Adipose tissue (tissue), 3 donors: ENCODE data around the gene WNK2. TPM values are rescaled to one million over a fixed set of nuclear protein-coding genes. Genes with fewer than 3 reads are reported as not detected.

Source experiments
- H3K27ac ChIP-seq: one replicate; pipeline ENCODE4 v1.5.1; 2013; ENCODE audit warnings: low read depth, low read length
- WGBS, 3 donors: extraction: QIAGEN DNeasy Blood & Tissue Kit; methylation state at CpG; one replicate each; pipeline ENCODE4 v1.1.7; 2013; 5-methylcytosine and 5-hydroxymethylcytosine counted together
- polyA plus RNA-seq, 3 donors: library from polyadenylated mRNA; stranded (reverse); fragments of 200-250 nt; gene quantifications; one replicate each; pipeline ENCODE4 v1.2.3, GENCODE V29; 2013
- donor health status: healthy with polysubstance abuse.
- donor health status: Bipolar disorder and iron deficiency.
- donor health status: healthy.

Gene WNK2
- polyA plus RNA-seq, 3 donors, result 1.3 to 22.2 (median 1.3) TPM

DNA sequence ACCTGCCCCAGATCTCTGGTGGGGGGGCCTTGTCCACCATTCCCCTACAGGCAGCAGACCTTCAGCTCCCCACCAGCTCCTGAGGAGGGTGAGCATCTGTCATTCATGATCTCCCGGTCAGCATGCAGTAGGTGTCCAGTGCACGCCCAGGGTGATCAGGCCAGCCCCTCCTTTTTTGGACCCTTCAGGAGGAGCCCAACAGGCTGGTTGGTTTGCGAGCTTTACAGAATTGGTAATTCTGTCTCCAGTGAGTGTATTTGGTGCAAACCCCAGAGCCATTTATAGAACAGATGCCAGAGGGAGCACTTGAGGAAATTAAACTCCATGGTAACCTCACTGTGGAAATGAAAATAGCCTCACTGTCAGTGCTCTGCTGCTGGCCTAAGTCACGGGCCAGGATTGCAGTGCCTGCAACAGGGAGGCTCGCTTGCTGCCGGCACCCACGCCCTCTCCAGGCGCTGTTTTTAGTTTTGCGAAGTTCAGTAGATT lies 23.4 kb downstream of the WNK2 start:
- no peak overlapping the region for H3K27ac ChIP-seq
- 40 to 52% (median 50%) methylated on average over 9 of the region's 9 CpGs for WGBS, 3 donors

DNA sequence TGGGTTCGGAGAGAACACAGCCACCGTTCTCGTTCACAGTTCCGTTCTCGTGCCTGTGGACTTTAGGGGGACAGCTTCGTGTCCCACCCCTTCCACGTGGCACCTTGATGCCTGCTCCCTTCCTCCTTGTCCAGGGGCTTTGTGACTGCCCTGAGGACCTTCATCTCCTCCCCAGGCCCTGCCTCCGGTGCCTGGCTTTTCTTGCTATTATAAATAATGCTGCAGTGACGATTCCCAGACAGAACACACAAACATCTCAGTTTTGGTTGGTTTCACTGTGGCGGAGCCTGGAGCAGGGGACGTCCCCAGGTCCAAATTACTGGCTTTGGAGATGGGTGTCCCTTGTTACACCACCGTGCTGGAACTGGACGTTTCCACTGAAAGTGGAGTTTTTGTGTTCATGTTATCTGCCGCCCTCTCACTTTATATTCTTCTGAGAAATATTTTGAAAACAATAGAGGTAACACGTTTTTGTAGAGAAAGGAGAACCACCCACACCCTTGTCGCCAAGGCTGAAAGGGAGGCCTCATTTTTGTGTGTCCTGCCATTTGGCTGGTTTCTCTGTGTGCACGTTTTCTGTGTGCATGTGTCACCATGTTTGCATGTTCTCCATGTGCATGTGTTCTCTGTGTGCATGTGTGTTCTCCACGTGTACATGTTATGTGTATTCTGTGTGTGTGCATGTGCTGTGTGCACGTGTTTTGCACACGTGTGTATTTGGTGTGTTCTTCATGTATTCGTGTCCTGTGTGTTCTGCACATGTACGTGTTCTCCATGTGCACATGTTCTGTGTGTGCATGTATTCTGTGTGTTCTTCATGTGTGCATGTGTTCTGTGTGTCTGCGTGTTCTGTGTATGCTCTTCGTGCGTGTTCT lies 24.2 kb downstream of the WNK2 start:
- H3K27ac ChIP-seq, result no peak overlapping the region
- WGBS, 3 donors, result 56 to 62% (median 56%) methylated on average over 25 of the region's 25 CpGs

DNA sequence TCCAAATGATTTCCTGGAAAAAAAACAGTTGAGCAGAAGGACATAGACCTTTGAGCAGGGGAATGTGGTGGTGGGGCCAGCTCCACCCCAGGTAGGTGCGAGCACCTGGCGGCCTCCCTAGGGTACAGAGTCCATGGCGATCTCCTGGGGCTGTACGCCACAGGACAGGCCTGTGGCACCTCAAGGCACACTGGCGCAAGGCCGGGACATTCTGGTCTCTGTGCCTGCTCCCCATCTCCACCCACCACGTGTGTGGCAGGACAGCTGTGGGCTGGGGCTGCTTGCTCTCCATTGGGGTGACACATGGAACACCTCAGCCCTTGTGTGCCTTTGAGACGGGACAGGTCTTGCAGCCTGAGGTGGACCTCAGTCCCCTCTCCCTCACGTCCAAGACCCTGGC lies 25.2 kb downstream of the WNK2 start:
- H3K27ac ChIP-seq, result no peak overlapping the region
- WGBS, 3 donors, result 30 to 96% (median 95%) methylated on average over 9 of the region's 9 CpGs

DNA sequence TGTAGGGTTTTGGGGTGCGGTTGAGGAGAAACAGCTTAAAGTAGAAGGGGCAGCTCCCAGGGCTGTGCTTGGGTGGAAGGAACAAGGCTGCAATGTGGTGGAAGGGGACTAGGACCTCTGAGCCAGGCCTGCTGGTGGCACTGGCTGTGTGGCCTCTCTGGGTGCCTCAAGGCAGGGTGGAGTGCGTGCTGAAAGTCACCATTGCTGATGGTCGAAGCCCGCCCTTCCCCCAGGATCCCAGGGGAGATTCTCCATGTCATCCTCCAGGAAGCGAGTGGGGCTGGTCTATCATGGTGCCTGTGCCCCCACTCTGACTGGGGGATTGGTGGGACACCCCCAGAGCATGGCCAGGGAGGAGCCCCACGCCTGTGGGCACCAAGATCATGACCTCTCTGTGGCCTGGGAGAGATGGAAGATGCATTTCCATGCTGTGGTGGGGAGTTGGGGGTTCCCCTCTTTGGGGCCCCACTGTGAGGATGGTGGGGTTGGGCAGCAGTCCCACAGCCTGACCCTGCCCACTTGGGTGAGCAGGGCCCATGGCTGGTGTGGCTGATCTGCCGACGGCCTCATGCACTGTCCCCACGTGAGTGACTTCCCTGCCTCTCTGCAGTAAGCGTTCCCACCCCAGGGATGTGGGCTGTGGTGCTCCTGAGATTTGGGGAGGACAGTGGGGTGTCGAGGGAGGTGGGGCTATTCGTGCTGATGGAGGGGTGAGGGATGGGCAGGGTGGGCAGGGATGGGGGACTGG lies 25.8 kb downstream of the WNK2 start:
- WGBS, 3 donors, result 83 to 85% (median 84%) methylated on average over 12 of the region's 12 CpGs
- no peak overlapping the region for H3K27ac ChIP-seq

DNA sequence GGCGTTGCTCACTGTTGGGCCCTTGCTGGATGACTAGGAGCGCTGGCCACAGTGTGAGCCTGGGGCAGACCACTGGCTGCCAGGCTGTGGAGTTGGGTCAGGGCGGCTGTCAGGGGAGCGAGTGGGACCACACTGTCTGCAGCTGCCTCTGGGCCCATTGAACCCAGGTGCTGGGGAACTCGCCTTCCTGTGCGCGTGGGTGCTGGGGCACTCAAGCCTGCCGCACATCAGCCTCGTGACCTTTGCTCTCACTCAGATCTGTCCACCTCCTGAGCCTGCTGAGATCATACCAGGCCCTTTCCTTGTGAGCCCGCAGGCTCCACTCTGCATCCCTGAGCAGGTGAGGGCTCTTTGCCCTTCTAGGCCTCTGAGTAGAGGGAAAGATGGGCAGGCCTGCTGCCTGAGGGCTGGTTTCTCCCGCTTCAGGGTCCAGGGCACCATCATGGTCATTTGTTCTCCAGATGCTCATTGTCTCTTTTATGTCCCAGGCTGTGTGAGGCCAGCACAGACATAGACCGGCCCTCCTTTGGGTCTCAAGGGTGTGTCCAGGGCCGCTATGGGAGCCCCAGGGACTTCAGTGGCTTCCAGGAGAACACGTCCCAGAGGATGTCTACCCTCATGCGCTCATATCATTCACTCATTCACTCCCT lies 26.5 kb downstream of the WNK2 start:
- 80 to 95% (median 92%) methylated on average over 15 of the region's 15 CpGs for WGBS, 3 donors
- no peak overlapping the region for H3K27ac ChIP-seq

DNA sequence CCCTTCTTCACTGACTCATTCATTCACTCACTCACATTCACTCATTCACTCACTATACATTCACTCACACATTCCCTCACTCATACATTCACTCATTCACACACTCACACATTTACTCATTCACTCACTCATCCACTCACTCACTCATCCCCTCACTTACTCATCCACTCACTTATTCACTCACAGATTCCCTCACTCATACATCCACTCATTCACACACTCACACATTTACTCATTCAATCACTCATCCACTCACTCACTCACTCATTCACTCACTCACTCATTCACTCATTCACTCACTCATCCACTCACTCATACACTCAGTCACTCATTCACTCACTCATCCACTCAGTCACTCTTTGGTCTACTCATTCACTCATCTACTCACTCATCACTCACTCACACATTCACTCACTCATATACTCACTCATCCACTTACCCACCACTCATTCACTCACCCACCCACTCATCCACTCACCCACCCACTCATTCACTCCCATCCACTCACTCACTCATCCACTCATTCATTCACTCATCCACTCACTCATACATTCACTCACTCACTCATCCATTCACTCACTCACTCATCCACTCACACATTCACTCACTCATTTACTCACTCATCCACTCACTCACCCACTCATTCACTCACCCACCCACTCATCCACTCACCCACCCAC lies 27.2 kb downstream of the WNK2 start:
- no peak overlapping the region for H3K27ac ChIP-seq

DNA sequence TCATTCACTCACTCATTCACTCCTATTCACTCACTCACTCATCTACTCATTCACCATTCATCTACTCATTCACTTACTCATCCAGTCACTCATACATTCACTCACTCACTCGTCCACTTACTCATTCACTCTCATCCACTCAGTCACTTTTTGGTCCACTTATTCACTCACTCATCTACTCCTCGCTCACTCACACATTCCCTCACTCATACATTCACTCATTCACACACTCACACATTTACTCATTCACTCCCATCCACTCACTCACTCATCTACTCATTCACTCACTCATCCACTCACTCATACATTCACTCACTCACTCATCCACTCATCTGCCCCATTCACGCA lies 27.7 kb downstream of the WNK2 start:
- WGBS, 3 donors, result 93 to 99% (median 93%) methylated on average over 3 of the region's 3 CpGs
- H3K27ac ChIP-seq, result no peak overlapping the region

DNA sequence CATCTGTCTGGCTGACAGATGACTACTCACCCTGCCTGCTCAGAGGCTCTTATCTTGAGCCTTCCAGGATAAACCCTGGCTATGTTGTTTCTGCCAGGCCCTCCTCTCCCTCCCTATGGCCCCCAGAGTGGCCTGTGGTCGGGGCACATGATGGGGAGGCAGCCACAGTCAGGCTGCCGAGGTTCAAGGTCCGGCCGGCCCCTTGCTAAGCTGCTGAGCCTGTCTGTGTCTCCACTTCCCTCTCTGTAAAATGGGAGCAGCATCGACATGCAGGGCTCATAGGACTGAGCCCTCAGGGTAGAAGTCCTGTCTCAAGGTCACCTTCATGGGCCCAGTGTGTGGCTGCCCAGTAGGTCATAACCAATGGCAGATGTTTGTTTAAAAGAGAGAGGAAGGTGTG lies 28.5 kb downstream of the WNK2 start:
- no peak overlapping the region for H3K27ac ChIP-seq

DNA sequence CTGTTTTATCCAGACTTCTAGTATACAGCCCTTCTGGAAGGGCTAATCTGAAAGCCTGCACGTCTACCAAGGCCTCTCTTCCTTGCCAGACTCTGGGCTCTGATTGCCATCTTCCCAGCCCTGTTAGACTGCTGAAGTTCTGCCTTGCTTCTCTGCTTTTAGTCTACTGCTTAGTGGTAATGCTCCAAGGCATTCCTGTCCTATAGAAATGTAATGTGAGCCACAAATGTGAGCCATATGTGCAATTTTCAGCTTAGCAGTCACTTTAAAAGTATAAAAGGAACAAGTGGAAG lies 32.1 kb downstream of the WNK2 start:
- H3K27ac ChIP-seq, result no peak overlapping the region
- WGBS, 3 donors, result 24 to 84% (median 83%) methylated on average over 1 of the region's 1 CpG

More for the DNA sequence above, 28.5 kb downstream of the WNK2 start:
- 75 to 83% (median 80%) methylated on average over 5 of the region's 5 CpGs for WGBS, 3 donors

DNA sequence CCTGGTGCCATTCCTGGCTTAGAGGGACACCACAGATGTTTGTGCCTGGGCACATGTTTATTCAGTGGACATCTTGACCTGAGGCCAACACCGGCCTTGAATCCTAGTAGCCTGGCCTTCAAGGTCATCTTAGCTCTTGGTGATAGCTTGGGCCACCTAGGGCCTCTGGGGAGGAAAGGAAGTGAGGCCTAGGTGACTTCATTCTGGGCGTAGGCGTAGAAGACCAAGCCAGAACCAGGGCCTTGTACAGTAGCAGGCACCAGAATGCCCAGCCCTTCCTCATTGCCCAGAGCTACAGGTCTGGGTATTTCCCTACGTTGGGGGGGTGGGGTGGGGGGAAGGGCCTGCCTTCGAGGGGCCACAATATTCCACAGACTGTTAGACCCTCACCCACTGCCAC lies 33.8 kb downstream of the WNK2 start:
- 32 to 88% (median 77%) methylated on average over 5 of the region's 5 CpGs for WGBS, 3 donors
- no peak overlapping the region for H3K27ac ChIP-seq

DNA sequence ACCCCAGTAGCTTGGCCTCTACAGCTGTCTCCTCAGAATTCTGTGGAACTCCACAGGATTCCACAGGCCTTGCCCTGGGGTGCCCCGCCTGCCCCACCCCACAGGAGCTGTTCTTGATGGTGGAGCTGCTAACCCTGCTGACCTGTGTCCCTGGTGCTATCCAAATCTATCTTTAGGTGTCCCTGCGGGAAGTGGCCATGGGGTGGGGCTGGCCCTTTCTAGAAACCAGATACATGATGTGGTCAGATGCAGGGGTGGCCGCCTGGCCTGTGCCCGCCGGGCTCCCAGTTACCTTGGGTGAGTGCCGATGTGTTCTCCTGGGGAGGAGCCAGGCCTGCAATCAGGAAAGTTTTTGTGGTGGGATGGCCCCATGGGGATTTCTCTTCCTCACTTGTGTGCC lies 34.2 kb downstream of the WNK2 start:
- no peak overlapping the region for H3K27ac ChIP-seq
- 36 to 92% (median 79%) methylated on average over 6 of the region's 6 CpGs for WGBS, 3 donors

DNA sequence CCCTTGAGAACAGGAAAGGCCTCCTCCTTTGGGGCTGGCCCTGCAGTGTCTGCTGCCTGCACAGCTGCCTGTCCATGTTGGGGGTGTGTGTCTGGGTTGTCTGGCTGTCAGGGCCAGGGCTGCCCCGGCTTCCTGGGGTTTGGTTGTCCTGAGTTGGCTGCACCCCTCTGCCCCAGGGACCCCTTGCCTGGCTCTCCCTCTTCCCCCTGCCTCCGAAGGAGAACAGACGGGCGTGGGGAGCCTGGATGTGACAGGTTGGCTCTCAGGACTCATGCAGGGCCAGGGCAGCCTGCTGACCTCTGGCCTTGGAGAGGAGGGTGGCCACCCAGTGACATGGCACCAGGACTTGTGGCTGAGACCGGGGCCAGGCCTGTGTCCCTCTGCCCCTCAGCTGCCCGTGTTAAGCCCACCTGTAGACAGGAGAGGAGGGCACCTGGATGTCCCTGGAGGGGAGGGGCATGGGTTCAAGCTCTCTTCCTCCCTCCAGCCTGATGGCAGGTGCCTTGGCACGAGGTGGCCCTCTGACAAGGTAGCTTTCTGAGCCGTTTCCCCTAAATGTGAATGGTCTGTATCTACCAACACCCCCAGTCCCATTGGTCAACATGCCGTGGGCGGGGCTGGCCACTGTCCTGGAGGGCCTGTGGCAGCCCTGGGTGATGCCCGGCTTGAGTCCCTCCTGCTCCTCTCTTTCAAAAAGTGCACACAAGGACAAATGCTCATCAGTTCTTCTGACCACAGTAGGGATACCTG lies 34.9 kb downstream of the WNK2 start:
- 54 to 83% (median 80%) methylated on average over 10 to 11 of the region's 11 CpGs for WGBS, 3 donors
- H3K27ac ChIP-seq, result no peak overlapping the region

DNA sequence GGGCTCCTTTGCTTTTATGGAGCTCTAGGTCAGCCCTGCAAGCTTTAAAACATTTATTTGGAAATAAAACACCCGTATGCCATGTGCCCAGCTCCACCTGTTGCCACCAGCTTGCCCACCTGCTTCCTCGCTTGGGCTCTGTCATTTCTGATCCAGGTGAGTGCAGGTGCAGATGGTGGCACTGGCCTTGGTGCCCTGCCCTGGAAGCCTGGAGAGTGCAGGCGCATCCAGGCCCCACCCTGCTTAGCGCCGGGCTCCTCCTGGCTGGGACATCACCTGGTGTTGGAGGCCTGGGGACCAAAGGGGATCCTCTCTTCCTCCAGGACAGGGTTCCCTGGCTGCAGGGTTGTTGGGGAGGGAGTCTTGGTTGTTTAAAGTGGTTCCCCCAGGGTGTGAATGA lies 35.8 kb downstream of the WNK2 start:
- 72 to 96% (median 95%) methylated on average over 5 of the region's 5 CpGs for WGBS, 3 donors
- H3K27ac ChIP-seq, result no peak overlapping the region

DNA sequence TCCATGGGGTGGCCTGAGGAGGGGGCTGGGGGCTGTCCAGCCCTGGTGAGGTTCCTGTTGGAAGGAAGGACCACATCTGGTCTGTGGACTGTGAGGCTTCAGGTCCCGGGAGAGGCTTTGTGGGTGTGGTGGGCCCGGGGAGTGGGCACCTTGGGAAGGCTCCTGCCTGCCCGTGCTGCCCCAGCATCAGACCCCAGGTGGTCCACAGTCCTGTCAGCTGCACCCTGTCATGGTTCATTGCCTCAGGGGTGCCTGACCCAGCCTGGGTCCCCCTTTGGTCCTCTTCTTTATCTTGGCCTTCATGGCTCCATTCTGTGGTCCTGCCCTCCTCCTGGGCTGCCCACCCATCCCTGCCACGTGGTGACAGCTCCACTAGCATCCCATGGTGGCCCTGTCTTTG lies 36.7 kb downstream of the WNK2 start:
- 63 to 75% (median 66%) methylated on average over 3 to 4 of the region's 4 CpGs for WGBS, 3 donors
- H3K27ac ChIP-seq, result no peak overlapping the region

DNA sequence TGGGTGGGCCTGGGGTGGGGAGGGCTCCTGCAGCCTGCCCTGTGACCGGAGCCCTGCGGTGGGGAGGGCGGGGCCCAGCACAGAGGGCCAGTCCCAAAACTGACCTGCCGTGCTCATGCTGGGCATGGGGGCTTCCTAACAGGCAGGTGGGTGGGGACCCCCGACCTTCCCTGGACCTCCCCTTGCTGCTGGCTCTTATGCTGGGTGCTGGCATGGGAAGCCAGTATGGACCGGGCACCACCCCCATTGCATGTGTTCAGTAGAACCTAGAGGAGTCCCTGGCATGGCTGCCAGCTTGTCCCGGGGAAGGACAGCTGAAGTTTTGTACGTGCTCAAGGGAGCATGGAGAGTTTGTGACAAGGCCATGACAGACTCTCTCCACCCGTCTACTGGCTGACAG lies 37.1 kb downstream of the WNK2 start:
- no peak overlapping the region for H3K27ac ChIP-seq
- 79 to 98% (median 95%) methylated on average over 9 of the region's 9 CpGs for WGBS, 3 donors

DNA sequence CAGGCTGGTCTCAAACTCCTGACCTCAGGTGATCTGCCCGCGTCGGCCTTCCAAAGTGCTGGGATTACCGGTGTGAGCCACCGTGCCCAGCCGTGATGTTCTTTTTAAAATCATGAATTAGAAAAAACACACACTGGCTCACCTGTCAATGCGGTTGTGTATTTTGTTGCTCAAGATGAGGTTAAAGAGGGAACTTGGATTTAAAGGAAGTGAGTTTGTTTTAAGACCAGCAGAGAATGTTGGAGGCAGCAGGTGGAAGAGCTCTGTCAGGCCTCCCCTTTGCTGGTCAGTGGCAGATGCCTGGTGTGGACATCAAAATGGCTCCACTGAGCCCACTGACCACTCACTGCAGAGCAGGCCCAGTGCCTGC lies 38.9 kb downstream of the WNK2 start:
- no peak overlapping the region for H3K27ac ChIP-seq
- 74 to 87% (median 80%) methylated on average over 7 of the region's 7 CpGs for WGBS, 3 donors

DNA sequence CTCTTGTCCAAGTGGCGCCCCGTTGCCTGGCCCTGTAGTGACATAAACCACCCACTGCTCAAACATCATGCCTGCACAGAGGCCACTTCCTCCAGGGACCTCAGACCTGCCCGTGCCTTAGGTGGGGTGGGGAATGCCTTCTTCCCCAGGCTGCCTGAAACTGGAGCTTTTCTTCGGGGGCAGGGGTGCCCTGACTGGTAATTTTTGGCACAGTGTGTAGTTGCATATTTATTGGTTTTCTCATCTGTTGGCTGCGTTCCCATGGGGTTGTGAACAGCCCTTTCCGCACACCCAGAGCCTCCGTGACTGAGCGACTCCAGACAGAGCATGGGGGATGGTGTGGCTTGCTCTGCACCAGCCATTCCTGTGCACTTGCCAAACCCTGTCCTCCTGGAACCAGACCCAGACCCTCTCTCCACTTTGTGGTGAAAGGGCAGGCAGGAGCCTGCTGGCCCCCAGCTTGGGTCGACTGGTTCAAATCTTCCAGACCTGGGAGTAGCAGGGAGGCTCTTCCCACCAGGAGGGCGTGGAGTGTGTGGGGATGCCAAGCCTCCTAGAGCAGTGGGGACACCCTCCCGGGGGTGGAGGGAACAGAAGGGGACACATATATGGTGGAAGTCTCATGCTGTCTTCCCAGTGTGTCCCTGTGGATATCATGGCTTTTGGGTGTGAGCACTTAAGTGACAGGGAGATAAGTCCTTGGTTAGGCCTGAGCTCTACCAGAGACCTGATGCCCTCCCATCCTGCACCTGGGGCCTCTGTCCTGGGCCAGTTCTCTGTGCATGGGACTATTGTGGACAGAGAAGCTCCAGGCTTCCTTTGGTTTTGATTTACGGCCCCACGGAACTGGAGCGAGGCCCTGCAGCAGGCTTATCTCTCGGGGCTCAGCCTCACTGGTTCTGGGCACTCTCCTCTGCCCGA lies 39.6 kb downstream of the WNK2 start:
- 43 to 50% (median 47%) methylated on average over 16 of the region's 16 CpGs for WGBS, 3 donors
- H3K27ac ChIP-seq, result no peak overlapping the region
